DLD1 (cell line): ENCODE measurements around the gene C1S.

Experiments used
- in situ Hi-C: cut with HindIII; loops from 2 replicates; pipeline ENCODE4 v1.10.0; 2017; ENCODE audit warnings: low sequenced_read_pairs

The C1S gene

DNA sequence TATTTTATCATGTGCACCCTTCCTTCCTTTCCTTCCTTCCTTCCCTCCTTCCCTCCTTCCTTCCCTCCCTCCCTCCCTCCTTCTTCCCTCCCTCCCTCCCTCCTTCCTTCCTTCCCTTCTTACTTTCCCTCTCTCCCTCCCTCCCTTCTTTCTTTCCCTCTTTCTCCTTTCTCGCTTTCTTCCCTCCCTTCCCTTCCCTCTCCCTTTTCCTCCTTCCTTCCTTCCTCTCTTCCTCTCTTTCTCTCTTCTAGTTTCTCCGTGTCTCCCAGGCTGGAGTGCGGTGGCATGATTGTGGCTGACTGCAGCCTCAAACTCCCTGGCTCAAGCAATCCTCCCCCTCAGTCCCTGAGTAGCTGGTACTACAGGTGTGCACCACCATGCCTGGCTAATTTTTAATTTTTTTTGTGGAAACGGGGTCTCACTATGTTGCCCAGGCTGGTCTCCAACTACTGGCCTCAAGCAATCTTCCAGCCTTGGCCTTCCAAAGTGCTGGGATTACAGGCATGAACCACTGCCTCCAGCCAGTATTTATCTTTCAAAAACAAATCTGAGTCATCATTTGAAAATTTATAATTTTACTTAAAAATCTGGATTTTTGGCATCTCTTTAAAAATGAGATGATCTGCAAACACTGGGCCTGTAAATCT lies 40.7 kb downstream of the C1S start:
- in situ Hi-C loops: loop anchor here (10.0 kb wide), 1 partner anchor 64 kb away; no protein-coding TSS in a partner anchor

DNA sequence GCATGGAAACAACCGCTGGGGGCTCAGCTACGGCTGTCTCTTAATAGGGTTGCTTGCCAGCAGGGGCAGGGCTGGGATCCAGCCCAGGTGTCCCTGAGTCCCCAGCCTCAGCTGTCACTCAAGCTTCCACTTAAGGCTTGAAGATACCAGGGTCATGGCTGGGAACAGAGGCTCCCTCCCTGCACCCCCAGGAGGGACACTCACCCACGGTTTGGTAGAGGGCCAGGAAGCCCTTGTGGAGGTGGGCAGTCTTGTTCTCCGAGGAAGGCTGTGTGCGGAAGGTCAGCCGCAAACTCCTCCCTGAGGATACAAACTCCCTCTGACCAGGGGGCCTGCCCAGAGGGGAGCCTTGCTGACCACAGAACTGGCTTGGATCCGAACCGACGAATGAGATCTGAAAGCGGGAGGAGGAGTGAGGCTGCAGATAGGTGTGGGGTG lies 41.2 kb downstream of the C1S start:
- in situ Hi-C loops: loop anchor here (10.0 kb wide), 1 partner anchor 63 kb away; no protein-coding TSS in a partner anchor

DNA sequence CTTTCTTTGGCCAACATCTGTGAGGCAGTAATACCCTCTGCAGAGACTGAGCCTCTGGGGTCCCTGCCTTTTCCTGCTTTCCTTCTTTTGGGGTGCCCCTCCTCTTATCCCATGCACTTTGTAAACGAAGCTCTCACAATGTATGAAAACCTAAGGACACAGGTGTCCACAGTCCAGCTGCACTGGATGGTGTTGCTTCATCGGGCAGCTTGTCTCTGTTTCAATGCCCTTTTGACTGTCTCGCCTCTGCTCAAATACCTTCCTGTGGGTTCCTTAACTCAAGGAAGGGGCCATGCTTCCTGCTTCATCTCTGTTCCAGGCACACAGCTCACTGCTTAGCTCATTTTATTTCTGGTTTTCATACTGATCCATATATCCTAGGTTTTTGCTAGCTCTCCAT lies 42.1 kb downstream of the C1S start:
- in situ Hi-C loops: loop anchor here (10.0 kb wide), 1 partner anchor 62 kb away; no protein-coding TSS in a partner anchor

DNA sequence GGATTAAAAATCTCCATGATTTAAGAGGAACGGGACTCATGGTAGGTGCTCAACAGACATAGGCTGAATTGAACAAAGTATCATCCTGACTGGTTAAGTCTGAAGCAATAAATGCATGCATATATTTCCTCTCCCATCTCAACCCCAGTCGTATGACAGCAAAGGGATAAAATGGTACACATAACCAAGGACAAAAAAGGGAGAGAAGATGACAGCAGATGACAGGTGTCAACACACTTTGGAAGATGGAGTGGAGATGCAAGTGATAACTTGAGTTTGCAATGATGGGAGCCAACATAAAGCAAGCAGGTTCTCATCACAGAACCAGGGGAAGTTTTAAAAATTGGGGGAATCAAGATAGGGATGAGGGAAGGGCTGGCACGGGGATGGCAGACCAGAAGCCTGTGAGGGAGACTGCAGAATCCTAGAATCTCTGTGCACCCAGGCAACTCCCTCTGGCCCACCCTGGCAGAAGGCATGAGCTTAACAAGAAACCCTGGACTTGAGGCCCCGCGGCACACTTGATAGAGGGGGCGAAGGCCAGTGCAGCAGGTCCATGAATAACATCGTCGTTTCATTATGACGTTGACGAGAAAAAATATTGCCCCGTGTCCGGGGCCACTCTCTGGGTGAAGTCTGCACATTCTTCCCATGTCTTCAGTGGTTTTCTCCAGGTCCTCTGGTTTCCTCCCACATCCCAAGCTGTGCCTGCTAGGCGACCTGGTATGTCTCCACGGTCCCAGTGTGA lies 43.5 kb downstream of the C1S start:
- in situ Hi-C loops: loop anchor here (10.0 kb wide), 1 partner anchor 61 kb away; no protein-coding TSS in a partner anchor

DNA sequence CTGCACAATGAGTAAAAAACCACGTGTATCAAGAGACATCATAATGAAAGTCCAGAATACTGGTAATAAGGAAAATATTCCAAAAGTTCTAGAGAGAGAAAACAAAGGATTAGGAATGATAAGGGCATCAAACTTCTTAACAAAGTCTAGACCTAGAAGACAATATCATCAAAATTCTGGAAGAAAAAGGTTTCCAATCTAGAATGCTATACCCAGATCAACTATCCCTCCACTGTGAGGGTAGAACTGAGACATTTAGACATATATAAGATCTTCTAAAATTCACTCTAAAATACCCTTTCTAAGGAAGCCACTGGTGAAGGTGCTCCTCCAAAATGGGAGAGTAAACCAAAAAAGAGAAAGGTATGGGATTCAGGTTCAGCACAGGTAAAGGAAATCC lies 45.6 kb downstream of the C1S start:
- in situ Hi-C loops: loop anchor here (10.0 kb wide), 1 partner anchor 59 kb away; no protein-coding TSS in a partner anchor

DNA sequence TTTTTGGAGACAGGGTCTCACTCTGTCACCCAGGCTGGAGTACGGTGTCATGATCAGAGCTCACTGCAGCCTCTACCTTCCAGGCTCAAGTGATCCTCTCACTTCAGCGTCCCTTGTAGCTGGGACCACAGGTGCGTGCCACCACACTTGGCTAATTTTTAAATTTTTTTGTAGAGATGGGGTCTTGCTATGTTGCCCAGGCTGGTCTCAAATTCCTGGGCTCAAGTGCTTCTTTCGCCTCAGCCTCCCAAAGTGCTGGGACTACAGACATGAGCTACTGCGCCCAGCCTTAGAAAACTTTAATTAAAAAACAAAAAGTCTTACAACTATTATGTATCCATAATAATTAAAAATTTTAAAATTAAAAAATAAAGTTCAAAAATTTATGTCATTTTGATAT lies 46.7 kb downstream of the C1S start:
- in situ Hi-C loops: loop anchor here (10.0 kb wide), 1 partner anchor 58 kb away; no protein-coding TSS in a partner anchor

DNA sequence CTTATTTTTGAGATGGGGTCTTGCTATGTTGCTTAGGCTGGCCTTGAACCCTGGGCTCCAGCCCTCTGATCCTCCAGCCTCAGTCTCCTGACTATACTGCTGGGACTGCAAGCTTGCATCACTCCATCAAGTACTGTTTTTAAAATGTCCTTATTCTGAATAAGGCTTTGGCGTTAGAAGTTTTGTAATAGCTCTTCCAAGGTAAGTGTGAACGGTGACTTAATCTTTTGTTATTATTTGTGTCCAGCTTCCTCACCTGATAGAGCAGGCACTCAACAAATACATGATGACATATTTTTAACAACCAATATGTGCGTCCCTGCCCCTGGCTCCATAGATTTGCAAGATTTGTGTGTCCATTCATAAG lies 47.1 kb downstream of the C1S start:
- in situ Hi-C loops: loop anchor here (10.0 kb wide), 1 partner anchor 57 kb away; no protein-coding TSS in a partner anchor

DNA sequence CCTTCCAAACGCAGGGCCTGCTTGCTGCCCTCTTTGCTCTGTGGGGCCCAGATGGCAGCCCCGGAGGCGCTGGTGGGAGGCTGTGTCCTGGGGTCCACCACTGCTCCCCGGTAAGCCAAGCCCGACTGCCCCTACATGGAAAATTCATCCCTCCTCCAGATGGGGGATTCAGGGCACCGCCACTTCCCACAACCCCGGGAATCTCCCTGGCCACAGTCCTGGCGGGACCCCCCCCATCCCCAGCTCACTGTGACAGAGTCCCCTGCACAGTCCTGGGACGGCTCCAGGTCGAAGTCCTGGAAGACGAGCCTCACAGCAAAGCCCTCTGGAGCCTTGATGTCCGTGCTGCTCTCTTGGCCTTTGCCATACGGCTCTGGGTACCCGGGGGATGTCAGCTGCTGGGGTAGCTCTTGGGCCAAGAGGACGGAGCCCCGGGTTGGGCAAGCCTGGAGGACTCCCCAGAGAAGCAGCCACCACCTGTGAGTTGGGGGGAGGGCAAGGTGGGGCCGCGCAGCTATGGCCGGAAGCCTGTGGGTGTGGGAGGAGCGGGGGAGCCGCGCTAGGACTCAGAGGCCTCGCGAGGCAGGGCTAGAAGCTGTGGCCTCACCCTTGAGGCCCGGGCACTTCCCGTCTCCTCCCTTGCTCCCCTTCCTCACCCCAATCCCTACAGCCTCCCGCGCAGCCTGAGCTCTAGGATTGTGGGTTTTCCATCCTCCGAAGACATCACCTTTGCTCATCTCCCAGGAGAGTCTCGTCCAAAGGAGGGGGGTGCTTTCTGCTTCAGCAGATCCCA lies 47.7 kb downstream of the C1S start:
- in situ Hi-C loops: loop anchor here (10.0 kb wide), 1 partner anchor 57 kb away; no protein-coding TSS in a partner anchor

DNA sequence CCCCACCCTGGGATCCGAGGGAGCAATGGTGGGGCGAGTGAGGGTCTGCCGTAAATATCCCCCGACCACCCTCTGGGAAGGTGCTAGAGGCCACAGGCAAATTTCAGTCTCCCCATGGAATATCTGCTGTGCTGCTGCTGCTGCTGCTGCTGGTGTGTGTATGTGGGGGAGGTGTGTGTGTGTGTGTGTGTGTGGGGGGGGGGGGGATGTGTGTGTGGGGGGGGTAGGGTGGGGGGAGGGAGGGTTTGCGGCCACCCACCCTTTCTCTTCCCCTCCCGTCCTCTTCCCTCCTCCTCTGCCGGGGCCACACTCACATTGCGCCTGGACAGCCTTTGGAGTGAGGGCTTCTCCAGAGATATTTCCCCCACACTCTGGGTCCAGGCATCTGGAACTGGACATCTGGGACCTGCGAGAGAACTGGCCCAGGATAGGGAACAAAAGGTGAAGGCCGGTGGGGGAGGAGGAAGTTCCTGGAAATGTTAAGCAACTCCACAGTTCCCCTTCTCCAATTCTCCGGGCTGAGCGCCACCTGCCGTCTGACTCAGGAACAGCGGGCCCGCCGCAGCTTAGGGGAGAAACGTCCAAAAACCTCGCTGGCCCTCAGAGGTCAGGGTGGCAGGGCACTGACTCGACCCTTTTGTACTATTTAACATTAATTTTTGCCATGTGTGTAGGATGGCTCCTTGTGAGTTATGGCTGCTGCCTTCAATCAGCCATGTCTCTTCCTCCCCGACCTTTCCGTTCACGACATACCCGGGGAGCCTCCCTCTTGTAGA lies 48.5 kb downstream of the C1S start, which contains the start of gene C1RL:
Gene C1RL, minus strand, starts transcription at position 419 of the 776 bp plus-strand sequence. Its CDS starts 34 bp downstream, at position 385.
- in situ Hi-C loops: loop anchor here (10.0 kb wide), 1 partner anchor 56 kb away; no protein-coding TSS in a partner anchor

DNA sequence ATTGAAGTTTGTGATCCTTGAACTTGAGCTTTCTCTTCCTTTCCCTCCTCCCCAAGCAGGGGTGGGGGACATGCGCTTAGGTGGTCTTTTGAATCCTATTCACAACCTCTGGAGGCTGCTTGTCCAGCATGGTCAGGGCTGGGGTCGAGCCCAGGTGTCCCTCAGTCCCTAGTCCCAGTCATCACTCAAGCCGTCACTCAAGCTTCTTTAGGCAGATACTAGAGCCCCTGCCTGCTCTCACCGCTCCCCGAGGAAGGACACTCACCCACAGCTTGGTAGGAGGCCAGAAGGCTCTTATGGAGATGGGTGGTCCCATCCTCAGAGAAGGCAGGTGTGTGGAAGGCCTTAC lies 49.0 kb downstream of the C1S start:
- in situ Hi-C loops: loop anchor here (10.0 kb wide), 1 partner anchor 55 kb away; no protein-coding TSS in a partner anchor

DNA sequence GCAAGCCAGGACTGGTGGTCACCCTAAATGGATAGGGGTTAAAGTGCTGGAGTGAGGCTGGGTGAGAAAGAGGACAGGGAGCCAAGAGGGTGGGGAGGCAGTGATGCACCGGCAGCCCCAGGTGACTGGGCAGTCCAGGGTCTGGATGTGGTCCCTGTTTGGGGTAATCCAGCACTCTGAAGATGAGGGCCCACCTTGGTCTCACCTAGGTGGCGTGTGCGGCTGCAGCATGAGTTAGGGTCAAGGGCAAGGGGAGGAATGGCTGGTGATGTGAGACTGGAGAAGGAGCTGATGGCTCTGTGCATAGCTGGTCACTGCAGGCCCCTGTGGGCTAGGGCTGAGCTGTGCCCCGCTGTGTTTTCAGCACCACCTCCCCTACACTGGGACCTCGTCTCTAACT lies 50.1 kb downstream of the C1S start:
- in situ Hi-C loops: no loop called here

DNA sequence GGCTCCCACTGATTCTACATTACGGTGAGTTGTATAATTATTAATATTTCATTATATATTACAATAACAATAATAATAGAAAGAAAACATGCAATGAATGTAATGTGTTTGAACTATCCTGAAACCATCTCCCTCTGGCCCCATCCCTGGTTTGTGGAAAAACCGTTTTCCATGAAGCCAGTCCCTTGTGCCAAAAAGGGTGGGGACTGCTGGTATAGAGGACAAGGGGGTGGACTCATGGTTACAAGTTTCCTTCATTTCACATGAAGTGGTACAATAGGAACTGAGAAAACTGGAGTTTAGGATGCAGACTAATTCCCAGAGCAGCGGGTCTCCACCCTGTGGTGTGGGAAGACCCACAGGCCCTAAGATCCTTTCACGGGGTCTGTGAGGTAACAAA lies 51.5 kb downstream of the C1S start:
- in situ Hi-C loops: no loop called here

DNA sequence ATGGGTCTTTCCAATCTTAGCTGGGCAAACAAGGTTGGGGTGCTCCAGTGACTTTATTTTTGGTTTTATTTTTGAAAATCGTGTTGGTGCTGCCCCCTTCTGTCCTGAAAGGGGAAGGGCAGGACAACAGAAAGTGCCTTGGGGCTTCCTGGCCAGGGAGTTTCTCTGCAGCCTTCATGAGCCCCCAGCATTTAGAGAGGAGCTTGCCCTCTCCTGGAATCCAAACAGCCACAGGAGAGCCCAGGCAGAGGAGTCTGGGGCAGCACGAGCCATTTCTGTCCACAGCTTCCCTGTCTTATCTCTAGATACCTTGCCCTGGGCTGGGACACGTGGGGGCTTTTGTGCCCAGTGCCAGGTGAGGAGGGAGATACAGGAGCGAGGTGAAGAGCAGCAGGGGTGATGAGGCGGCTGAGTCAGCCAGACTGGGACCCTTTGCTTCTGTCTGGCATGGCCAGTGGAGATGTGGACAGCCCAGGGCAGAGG lies 52.9 kb downstream of the C1S start:
- in situ Hi-C loops: no loop called here

DNA sequence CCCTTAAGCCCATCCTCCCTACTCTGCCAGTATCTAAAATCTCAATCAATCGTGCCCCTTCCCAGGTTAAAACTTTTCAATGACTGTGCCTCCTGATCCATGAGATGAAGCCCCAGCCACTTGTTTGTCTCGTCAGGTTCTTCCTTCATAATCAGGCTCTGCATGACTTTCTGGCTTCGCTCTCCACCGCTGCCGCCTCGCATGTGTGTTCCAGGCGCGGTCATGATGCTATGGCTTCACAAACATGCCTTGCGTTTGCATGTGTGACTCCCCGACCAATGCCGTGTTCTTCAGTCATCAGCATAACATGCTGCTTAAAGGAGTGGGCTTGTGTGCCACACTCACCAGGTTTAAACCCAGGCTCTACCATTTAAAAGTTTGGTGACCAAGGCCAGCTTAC lies 53.5 kb downstream of the C1S start:
- in situ Hi-C loops: no loop called here

DNA sequence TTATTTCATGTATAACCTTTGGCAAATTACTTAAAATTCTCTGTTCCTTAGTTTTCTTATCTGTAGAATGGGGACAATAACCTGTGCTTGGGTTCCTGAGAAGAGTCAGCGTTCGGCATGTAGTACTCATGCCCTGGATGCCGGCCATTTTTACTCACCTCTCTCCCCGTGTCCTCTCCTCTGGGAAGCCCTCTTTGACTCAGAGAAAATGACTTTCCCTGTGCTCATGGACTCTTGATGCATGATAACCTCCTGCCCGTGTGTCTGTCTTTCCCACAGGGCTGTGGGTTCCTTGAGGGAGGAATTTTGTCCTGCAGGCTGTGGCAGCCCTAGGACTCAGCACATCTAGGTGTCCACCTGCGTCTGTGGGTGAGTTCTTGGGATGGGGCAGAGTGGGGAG lies 54.3 kb downstream of the C1S start:
- in situ Hi-C loops: no loop called here

DNA sequence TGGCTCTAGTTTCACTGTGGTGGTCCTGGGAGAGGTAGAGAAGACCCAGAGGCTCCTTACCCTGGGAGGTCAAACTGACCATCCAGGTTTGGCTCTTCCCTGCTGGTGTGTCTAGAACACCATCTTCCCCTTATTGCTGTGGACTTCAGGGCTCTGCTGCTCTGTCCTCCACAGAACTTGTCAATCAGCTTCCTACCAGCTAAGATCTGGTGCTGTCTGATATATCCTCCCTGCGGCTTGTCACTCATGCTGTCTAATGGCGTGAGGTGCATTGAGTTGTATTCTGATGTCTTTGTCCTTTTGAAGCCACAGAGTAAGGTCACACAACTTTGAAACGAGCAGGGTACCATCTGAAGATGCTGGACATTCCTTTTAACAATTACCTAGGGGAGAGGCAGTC lies 55.7 kb downstream of the C1S start:
- in situ Hi-C loops: no loop called here

DNA sequence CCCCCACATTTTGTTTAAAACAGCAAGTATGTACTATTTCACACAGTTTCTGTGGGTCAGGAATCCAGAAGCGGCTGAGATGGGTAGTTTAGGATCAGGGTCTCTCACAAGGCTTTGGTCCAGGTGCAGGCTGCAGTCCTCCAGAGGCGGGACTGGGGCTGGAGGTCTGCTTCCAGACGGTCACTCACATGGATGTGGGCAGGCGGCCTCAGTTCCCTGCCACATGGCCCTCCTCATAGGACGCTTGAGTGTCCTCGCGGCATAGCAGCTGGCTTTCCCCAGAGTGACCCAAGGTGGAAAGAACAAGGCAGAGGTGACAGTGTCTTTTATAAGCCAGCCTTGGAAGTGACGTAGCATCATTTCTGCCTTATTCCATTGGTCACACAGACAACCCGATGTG lies 56.4 kb downstream of the C1S start:
- in situ Hi-C loops: no loop called here

DNA sequence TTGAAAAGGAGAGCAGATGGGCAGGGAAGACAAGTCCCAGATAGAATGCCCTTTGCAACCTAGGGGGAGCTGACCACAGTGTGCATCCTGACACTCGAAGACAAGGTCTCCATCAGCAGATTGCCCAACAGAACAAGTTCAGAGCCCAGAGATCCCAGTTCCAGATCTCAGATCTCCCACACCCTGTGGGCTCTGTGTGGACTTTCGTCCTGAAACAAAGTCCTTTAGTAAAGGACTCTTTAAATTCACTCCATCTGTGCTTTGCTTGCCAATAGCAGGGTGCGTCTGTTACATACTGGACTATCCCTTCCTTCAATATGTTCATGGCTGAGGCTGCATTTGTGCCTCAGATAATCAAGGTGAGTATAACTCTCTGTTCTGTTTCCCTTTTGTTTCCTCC lies 57.2 kb downstream of the C1S start:
- in situ Hi-C loops: no loop called here

DNA sequence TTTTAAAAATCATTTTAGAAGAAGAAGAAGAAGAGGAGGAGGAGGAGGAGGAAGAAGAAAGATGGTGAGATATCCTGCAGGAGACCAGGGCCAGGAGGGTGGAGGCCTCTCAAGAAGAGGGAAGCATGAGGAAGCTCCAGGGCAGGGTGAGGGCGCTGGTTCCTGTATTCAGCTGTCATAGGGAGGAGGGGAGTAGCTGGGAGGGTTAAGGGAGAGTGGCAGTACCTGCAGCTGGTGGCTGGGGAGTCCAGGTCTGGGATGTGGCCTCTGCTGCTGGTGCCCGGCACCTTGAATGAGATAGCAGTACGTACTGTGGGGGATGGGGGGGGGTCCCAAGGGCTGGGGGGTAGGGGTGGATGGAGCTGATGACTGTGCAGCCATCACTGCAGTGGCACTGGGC lies 58.4 kb downstream of the C1S start:
- in situ Hi-C loops: no loop called here

DNA sequence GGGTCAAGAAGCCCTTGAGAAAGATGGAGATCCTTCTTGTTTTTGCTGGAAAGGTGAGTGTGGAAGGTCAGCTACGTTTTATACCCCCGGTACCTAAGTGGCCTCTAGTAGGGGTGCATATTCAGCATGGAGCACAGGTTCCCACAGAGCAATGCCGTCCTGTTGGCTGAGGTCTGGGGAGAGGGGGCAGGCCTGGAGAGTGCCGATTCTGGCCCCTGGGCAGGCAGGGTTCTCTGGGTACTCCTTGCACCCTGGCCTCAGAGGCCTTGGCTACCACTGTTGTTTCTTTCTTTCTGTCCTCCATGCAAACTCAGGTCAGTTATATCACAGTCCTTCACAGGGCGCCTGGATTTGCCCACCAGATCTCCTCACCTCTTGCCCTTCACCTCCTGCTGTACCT lies 59.6 kb downstream of the C1S start:
- in situ Hi-C loops: no loop called here
